HepG2 (cell line): ENCODE measurements around the gene TMEM269. TPM values are rescaled to one million over a fixed set of nuclear protein-coding genes. Genes with fewer than 3 reads are reported as not detected.
A peak's percentile ranks its signal among the peaks of the same experiment; 100 is the strongest.

ENCODE experiments used
- FOXM1 ChIP-seq: sonication (generic); formaldehyde crosslinking; IDR thresholded peaks from 2 replicates; pipeline ENCODE4 v1.5.0; 2020; ENCODE audit warnings: missing genetic modification reagents
- HHEX ChIP-seq: IDR thresholded peaks from 2 replicates; pipeline ENCODE4 v1.6.1; 2016; ENCODE audit warnings: control low read depth
- SOX13 ChIP-seq, 3 experiments: fragments of 450-650 bp in 1 of 3; sonication (generic) in 1 of 3; formaldehyde crosslinking in 1 of 3; IDR thresholded peaks in 2 of 3; conservative IDR thresholded peaks in 1 of 3; 2 replicates each; pipeline versions ENCODE4 v1.5.0 to v1.6.1; 2016 to 2020; ENCODE audit warnings: antibody characterized with exemption in 1 of 3, mild to moderate bottlenecking in 1 of 3, missing compliant biosample characterization in 1 of 3, missing genetic modification reagents in 1 of 3, moderate library complexity in 1 of 3
- ZC3H4 ChIP-seq: sonication (generic); formaldehyde crosslinking; IDR thresholded peaks from 2 replicates; pipeline ENCODE4 v1.4.0; 2020; ENCODE audit warnings: missing genetic modification reagents, borderline replicate concordance
- ZNF101 ChIP-seq: sonication (generic); formaldehyde crosslinking; IDR thresholded peaks from 2 replicates; pipeline ENCODE4 v1.4.0; 2020; ENCODE audit warnings: mild to moderate bottlenecking, low read depth, missing genetic modification reagents, borderline replicate concordance
- ZNF644 ChIP-seq: IDR thresholded peaks from 2 replicates; pipeline ENCODE4 v1.6.1; 2016; ENCODE audit warnings: low read depth
- ZNF737 ChIP-seq: sonication (generic); formaldehyde crosslinking; IDR thresholded peaks from 2 replicates; pipeline ENCODE4 v1.5.0; 2020; ENCODE audit warnings: missing genetic modification reagents, mild to moderate bottlenecking, borderline replicate concordance
- polyA plus RNA-seq, 8 experiments: library from polyadenylated mRNA; depleted of rRNA in 3 of 8; stranded (reverse) in 7 of 8; unstranded in 1 of 8; fragments of >200 nt; fragmentation: Illumina TruSeq in 4 of 8; extraction: Trizol in 4 of 8; gene quantifications; 2 replicates each; pipeline versions ENCODE4 v1.2.1 to v1.2.3, GENCODE V29; 2011 to 2016; ENCODE audit warnings: low read depth in 4 of 8, missing spikeins in 1 of 8, mixed read lengths in 1 of 8; ENCODE audit not compliant: insufficient read depth in 1 of 8
- total RNA-seq, 5 experiments: library from RNA; depleted of rRNA; stranded (reverse); fragments of >200 nt; fragmentation: Illumina TruSeq; extraction: Trizol; gene quantifications; 2 replicates each; pipeline ENCODE4 v1.2.3, GENCODE V29; 2016; ENCODE audit warnings: low read depth in 1 of 5
- TF ChIP-seq, protein P1 (sequence below): sonication (generic); formaldehyde crosslinking; IDR thresholded peaks from 2 replicates; pipeline ENCODE4 v1.4.0; 2020; ENCODE audit warnings: missing genetic modification reagents
- TF ChIP-seq, protein P2 (sequence below): sonication (generic); formaldehyde crosslinking; IDR thresholded peaks from 2 replicates; pipeline ENCODE4 v1.9.0; 2021; ENCODE audit warnings: missing genetic modification reagents, borderline replicate concordance
- TF ChIP-seq, protein P3 (sequence below): sonication (generic); formaldehyde crosslinking; IDR thresholded peaks from 2 replicates; pipeline ENCODE4 v1.5.1; 2020; ENCODE audit warnings: missing genetic modification reagents, mild to moderate bottlenecking, borderline replicate concordance
- TF ChIP-seq, protein P4 (sequence below): sonication (generic); formaldehyde crosslinking; IDR thresholded peaks from 2 replicates; pipeline ENCODE4 v1.4.0; 2020; ENCODE audit warnings: mild to moderate bottlenecking, missing genetic modification reagents, borderline replicate concordance
- TF ChIP-seq, protein P5 (sequence below): sonication (generic); formaldehyde crosslinking; IDR thresholded peaks from 2 replicates; pipeline ENCODE4 v1.8.0; 2022; ENCODE audit warnings: mild to moderate bottlenecking, missing genetic modification reagents; ENCODE audit not compliant: insufficient replicate concordance
- TF ChIP-seq, protein P6 (sequence below): sonication (generic); formaldehyde crosslinking; IDR thresholded peaks from 2 replicates; pipeline ENCODE4 v1.5.1; 2020; ENCODE audit warnings: mild to moderate bottlenecking, moderate library complexity, missing genetic modification reagents

The TMEM269 gene
- total and polyA plus RNA-seq, 2 of the 13 experiments (the other 11 are each of a cell fraction or from before 2014, with no cell fraction given), result 0.15 to 0.21 TPM

DNA sequence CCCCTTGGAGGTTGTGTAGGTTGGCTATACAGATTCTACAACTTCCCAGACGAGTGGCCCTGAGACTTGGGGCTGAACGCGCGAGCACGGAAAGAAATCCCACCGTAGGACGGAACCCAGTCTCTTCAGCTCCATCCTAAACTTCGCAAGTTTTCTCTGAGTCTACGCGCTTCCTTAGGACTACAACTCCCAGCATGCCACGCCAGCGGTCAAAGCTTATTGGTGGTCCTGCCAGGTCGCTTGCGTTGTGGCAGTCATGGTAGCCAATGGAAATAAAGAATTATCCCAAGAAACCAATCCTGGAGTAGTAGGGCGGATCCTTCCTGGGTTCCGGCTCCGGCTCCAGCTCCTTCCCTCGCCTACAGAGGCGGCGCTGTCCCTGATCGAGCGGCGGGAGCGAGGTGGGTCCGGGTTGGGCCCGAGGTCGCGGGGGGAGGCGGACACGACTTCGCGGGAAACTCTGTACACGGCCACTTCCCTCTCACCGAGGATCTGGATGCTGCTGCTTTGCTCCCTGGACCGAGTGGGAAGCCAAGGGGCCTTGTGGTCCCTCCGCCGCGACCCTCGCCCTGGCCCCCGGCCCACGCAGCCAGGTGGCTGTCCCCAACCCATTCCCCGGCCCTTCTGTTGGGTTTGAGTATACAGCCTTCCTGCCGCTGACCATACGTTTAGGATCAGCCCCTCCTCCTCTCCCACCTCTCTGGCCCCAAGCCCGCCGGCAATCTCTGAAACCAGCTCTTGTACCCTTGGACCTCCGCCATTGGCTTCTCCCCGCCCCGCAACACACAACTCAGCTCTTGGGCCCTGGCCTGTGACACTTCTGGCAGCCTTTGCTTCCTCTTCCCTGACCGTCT is 61.7 kb downstream of the TMEM269 start, which contains the start of gene ZNF691 (continued):
- no peak for TF ChIP-seq FOXM1 (CRISPR knock-in tag)
- TF ChIP-seq, protein P1, sequence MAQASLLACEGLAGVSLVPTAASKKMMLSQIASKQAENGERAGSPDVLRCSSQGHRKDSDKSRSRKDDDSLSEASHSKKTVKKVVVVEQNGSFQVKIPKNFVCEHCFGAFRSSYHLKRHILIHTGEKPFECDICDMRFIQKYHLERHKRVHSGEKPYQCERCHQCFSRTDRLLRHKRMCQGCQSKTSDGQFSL (CRISPR knock-in tag), result peak; percentile 34; the same call in 1 of the 2 replicates
- TF ChIP-seq SOX13 (IDR thresholded peaks at IDR 0.05), result no peak
- no peak for TF ChIP-seq SOX13 (CRISPR knock-in tag; conservative IDR thresholded peaks at IDR 0.05 in 1 of 2, IDR thresholded peaks at IDR 0.05 in 1 of 2)
- TF ChIP-seq, protein P2, sequence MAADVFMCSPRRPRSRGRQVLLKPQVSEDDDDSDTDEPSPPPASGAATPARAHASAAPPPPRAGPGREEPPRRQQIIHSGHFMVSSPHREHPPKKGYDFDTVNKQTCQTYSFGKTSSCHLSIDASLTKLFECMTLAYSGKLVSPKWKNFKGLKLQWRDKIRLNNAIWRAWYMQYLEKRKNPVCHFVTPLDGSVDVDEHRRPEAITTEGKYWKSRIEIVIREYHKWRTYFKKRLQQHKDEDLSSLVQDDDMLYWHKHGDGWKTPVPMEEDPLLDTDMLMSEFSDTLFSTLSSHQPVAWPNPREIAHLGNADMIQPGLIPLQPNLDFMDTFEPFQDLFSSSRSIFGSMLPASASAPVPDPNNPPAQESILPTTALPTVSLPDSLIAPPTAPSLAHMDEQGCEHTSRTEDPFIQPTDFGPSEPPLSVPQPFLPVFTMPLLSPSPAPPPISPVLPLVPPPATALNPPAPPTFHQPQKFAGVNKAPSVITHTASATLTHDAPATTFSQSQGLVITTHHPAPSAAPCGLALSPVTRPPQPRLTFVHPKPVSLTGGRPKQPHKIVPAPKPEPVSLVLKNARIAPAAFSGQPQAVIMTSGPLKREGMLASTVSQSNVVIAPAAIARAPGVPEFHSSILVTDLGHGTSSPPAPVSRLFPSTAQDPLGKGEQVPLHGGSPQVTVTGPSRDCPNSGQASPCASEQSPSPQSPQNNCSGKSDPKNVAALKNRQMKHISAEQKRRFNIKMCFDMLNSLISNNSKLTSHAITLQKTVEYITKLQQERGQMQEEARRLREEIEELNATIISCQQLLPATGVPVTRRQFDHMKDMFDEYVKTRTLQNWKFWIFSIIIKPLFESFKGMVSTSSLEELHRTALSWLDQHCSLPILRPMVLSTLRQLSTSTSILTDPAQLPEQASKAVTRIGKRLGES (CRISPR knock-in tag), result no peak
- no peak for TF ChIP-seq ZC3H4 (CRISPR knock-in tag)
- TF ChIP-seq HHEX (CRISPR knock-in tag), result no peak
- TF ChIP-seq, protein P3, sequence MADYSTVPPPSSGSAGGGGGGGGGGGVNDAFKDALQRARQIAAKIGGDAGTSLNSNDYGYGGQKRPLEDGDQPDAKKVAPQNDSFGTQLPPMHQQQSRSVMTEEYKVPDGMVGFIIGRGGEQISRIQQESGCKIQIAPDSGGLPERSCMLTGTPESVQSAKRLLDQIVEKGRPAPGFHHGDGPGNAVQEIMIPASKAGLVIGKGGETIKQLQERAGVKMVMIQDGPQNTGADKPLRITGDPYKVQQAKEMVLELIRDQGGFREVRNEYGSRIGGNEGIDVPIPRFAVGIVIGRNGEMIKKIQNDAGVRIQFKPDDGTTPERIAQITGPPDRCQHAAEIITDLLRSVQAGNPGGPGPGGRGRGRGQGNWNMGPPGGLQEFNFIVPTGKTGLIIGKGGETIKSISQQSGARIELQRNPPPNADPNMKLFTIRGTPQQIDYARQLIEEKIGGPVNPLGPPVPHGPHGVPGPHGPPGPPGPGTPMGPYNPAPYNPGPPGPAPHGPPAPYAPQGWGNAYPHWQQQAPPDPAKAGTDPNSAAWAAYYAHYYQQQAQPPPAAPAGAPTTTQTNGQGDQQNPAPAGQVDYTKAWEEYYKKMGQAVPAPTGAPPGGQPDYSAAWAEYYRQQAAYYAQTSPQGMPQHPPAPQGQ (CRISPR knock-in tag), result no peak
- TF ChIP-seq, protein P4, sequence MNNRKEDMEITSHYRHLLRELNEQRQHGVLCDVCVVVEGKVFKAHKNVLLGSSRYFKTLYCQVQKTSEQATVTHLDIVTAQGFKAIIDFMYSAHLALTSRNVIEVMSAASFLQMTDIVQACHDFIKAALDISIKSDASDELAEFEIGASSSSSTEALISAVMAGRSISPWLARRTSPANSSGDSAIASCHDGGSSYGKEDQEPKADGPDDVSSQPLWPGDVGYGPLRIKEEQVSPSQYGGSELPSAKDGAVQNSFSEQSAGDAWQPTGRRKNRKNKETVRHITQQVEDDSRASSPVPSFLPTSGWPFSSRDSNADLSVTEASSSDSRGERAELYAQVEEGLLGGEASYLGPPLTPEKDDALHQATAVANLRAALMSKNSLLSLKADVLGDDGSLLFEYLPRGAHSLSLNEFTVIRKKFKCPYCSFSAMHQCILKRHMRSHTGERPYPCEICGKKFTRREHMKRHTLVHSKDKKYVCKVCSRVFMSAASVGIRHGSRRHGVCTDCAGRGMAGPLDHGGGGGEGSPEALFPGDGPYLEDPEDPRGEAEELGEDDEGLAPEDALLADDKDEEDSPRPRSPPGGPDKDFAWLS, result no peak
- no peak for TF ChIP-seq ZNF737 (CRISPR knock-in tag)
- TF ChIP-seq, protein P5, sequence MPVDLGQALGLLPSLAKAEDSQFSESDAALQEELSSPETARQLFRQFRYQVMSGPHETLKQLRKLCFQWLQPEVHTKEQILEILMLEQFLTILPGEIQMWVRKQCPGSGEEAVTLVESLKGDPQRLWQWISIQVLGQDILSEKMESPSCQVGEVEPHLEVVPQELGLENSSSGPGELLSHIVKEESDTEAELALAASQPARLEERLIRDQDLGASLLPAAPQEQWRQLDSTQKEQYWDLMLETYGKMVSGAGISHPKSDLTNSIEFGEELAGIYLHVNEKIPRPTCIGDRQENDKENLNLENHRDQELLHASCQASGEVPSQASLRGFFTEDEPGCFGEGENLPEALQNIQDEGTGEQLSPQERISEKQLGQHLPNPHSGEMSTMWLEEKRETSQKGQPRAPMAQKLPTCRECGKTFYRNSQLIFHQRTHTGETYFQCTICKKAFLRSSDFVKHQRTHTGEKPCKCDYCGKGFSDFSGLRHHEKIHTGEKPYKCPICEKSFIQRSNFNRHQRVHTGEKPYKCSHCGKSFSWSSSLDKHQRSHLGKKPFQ, result no peak
- no peak for TF ChIP-seq ZNF101 (CRISPR knock-in tag)
- TF ChIP-seq, protein P6, sequence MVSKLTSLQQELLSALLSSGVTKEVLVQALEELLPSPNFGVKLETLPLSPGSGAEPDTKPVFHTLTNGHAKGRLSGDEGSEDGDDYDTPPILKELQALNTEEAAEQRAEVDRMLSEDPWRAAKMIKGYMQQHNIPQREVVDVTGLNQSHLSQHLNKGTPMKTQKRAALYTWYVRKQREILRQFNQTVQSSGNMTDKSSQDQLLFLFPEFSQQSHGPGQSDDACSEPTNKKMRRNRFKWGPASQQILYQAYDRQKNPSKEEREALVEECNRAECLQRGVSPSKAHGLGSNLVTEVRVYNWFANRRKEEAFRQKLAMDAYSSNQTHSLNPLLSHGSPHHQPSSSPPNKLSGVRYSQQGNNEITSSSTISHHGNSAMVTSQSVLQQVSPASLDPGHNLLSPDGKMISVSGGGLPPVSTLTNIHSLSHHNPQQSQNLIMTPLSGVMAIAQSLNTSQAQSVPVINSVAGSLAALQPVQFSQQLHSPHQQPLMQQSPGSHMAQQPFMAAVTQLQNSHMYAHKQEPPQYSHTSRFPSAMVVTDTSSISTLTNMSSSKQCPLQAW (CRISPR knock-in tag), result peak; percentile 83
- no peak for TF ChIP-seq ZNF644
- TF ChIP-seq, all 625 proteins: peak for 179
